ENCODE measurements around the gene TRAPPC3.

TRAPPC3 gene

GRCh38 chr1:36164361-36164760 lies 15.1 kb upstream of the TRAPPC3 start:
- H3K4me3 ChIP-seq (ENCODE audit: low read depth in 1 of 2, low read length in 2 of 2) = no peak overlapping the region
- peaks cover 29% of the 10 kb centered on the region for H3K4me1 ChIP-seq (ENCODE audit: insufficient read depth, low read length)
- H3K9me3 ChIP-seq (ENCODE audit: insufficient read depth, low read length, severe bottlenecking) = no peaks in the 10 kb centered on the region
- no peak overlapping the region for H3K9ac ChIP-seq (ENCODE audit: low read depth, low read length)
- H4K20me1 ChIP-seq (ENCODE audit: insufficient read depth, low read length) = peaks cover 44% of the 10 kb centered on the region
- TF ChIP-seq, protein P1, sequence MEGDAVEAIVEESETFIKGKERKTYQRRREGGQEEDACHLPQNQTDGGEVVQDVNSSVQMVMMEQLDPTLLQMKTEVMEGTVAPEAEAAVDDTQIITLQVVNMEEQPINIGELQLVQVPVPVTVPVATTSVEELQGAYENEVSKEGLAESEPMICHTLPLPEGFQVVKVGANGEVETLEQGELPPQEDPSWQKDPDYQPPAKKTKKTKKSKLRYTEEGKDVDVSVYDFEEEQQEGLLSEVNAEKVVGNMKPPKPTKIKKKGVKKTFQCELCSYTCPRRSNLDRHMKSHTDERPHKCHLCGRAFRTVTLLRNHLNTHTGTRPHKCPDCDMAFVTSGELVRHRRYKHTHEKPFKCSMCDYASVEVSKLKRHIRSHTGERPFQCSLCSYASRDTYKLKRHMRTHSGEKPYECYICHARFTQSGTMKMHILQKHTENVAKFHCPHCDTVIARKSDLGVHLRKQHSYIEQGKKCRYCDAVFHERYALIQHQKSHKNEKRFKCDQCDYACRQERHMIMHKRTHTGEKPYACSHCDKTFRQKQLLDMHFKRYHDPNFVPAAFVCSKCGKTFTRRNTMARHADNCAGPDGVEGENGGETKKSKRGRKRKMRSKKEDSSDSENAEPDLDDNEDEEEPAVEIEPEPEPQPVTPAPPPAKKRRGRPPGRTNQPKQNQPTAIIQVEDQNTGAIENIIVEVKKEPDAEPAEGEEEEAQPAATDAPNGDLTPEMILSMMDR (IDR thresholded peaks at IDR 0.05; ENCODE audit: borderline replicate concordance, extremely low read depth, low read length, poor library complexity, severe bottlenecking) = no peak
- no peak for TF ChIP-seq EZH2 (IDR thresholded peaks at IDR 0.05; ENCODE audit: borderline replicate concordance, low read depth, low read length, severe bottlenecking)
- no peaks in the 10 kb centered on the region for H3K27me3 ChIP-seq (ENCODE audit: insufficient read depth, low read length, poor library complexity)
- H3K36me3 ChIP-seq (ENCODE audit: insufficient read depth, low read length) = peaks cover 41% of the 10 kb centered on the region
- no peak overlapping the region for H3K4me2 ChIP-seq (ENCODE audit: insufficient read depth, low read length)
- ATAC-seq (ENCODE audit: insufficient read depth, low read depth) = no peak
- no peak for DNase-seq
- peaks cover 94% of the 10 kb centered on the region for H3K79me2 ChIP-seq (ENCODE audit: insufficient read depth, low read length)
- H3K27ac ChIP-seq (ENCODE audit: low read length) = no peak overlapping the region
- H2AFZ ChIP-seq (ENCODE audit: low read depth, low read length) = no peak overlapping the region

DNA sequence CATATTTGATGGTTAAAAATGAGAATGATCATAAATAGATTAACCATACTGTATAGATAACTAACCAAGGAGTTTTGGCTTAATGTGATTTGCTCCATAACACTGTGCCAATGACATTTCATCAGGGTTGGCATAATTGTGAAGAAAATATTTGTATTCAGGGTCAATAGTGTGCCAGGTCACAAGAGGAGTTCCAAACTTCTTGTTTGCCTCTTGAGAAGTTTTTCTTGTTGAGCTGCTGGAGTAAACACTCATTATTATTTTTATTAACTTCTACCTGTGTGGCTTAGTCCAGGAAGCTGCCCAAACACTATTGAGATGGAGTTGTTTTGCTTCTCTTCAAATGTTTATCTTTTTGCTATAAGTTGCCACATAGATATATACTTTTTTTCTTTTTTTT lies 14.1 kb upstream of the TRAPPC3 start:
- ATAC-seq (ENCODE audit: insufficient read depth, low read depth) (no peak), DNase-seq (no peak)
- Histone ChIP-seq H3K4me2 (ENCODE audit: insufficient read depth, low read length) (no peak overlapping the region), H3K9ac (ENCODE audit: low read depth, low read length) (no peak overlapping the region), H4K20me1 (ENCODE audit: insufficient read depth, low read length) (peaks cover 43% of the 10 kb centered on the region), H3K9me3 (ENCODE audit: insufficient read depth, low read length, severe bottlenecking) (no peaks in the 10 kb centered on the region), H3K36me3 (ENCODE audit: insufficient read depth, low read length) (peaks cover 43% of the 10 kb centered on the region), H3K4me3 (ENCODE audit: low read depth in 1 of 2, low read length in 2 of 2) (no peak overlapping the region), H2AFZ (ENCODE audit: low read depth, low read length) (no peak overlapping the region), H3K27ac (ENCODE audit: low read length) (no peak overlapping the region), H3K4me1 (ENCODE audit: insufficient read depth, low read length) (peaks cover 37% of the 10 kb centered on the region), H3K27me3 (ENCODE audit: insufficient read depth, low read length, poor library complexity) (no peaks in the 10 kb centered on the region), H3K79me2 (ENCODE audit: insufficient read depth, low read length) (peaks cover 98% of the 10 kb centered on the region)
- TF ChIP-seq, protein P1 (IDR thresholded peaks at IDR 0.05; ENCODE audit: borderline replicate concordance, extremely low read depth, low read length, poor library complexity, severe bottlenecking) = no peak
- no peak for TF ChIP-seq EZH2 (IDR thresholded peaks at IDR 0.05; ENCODE audit: borderline replicate concordance, low read depth, low read length, severe bottlenecking)

DNA sequence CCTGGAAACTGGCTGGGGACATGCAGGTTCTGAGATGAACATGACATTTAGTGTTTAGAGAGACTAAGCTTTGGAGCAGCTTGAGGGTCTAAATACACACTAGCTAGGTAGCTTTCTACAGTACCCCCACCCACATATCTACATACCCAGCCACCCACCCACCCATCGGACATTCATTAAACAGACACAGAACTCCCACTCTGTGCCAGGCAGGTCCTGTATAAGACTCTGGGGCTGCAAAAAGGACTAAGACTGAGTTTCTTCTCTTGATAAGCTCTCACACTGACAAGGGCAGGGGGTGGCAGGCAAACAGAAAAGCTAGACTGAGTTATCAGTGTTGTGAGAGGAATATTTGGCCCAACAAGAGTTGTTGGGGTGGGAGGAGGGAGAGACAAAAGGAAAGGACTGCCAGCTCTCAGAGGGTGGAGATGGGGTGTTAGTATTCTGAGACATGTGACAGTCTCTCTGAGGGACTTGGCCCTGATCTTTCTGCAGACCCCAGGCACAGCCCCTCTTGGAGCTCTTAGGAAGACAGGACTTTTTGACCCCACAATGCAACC lies 13.5 kb upstream of the TRAPPC3 start:
- H3K4me2 ChIP-seq (ENCODE audit: insufficient read depth, low read length) = no peak overlapping the region
- no peak overlapping the region for H3K9ac ChIP-seq (ENCODE audit: low read depth, low read length)
- no peaks in the 10 kb centered on the region for H3K9me3 ChIP-seq (ENCODE audit: insufficient read depth, low read length, severe bottlenecking)
- no peaks in the 10 kb centered on the region for H3K27me3 ChIP-seq (ENCODE audit: insufficient read depth, low read length, poor library complexity)
- ATAC-seq (ENCODE audit: insufficient read depth, low read depth) (no peak), DNase-seq (no peak)
- peaks cover 47% of the 10 kb centered on the region for H3K36me3 ChIP-seq (ENCODE audit: insufficient read depth, low read length)
- H3K79me2 ChIP-seq (ENCODE audit: insufficient read depth, low read length) = peaks cover 99% of the 10 kb centered on the region
- TF ChIP-seq EZH2 (IDR thresholded peaks at IDR 0.05; ENCODE audit: borderline replicate concordance, low read depth, low read length, severe bottlenecking) = no peak
- TF ChIP-seq, protein P1 (IDR thresholded peaks at IDR 0.05; ENCODE audit: borderline replicate concordance, extremely low read depth, low read length, poor library complexity, severe bottlenecking) = no peak
- H3K4me3 ChIP-seq (ENCODE audit: low read depth in 1 of 2, low read length in 2 of 2) = no peak overlapping the region
- no peak overlapping the region for H2AFZ ChIP-seq (ENCODE audit: low read depth, low read length)
- no peak overlapping the region for H3K27ac ChIP-seq (ENCODE audit: low read length)
- peaks cover 44% of the 10 kb centered on the region for H3K4me1 ChIP-seq (ENCODE audit: insufficient read depth, low read length)
- peaks cover 49% of the 10 kb centered on the region for H4K20me1 ChIP-seq (ENCODE audit: insufficient read depth, low read length)
